ENCODE measurements around the gene GRPEL1. TPM values are rescaled to one million over a fixed set of nuclear protein-coding genes. Genes with fewer than 3 reads are reported as not detected.

The GRPEL1 gene
- total and polyA plus RNA-seq, 2 of the 13 experiments (the other 11 are each of a cell fraction or from before 2014, with no cell fraction given): 32.3 to 141 TPM

DNA sequence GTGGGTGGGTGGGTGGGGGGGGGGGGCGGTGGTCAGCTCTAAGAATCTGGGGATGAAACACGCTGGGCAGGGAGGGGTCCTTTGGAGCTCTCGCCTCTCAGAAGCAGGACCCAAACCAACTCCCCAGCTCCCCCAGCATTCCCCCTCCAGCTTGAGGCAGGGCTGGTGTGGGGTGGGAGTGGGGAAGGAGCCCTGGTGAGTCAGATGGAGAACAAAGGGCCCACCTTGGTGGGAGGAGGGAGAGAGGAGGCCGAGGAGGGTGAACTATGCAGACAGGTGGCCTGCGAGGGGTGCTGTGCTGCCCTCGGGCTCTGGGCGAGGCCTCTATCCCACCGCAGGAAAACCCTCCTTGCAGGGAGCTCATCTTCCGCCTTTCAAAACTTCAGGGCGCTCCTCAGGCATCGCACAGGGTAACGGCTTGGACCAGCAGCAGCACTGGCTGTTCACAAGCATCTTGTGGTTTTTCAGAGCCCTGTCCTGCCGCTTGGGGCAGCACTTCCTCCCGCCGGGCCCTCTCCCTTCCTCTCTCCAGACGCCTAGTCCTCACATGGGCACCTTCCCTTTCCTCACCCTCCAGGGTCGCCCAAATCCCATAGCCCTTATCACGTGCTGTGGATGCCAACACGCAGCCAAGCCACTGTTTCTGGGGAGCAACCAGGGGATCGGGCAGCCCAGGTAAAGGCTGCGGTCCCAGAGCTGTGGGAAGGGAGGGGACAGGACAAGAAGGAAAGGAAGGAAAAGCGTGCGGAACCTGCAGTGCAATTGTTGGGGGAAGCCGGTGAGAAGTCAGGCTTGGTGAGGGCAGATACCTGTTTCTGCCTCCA is 34.0 kb upstream of the GRPEL1 start (continued):
- TF ChIP-seq, protein P1, sequence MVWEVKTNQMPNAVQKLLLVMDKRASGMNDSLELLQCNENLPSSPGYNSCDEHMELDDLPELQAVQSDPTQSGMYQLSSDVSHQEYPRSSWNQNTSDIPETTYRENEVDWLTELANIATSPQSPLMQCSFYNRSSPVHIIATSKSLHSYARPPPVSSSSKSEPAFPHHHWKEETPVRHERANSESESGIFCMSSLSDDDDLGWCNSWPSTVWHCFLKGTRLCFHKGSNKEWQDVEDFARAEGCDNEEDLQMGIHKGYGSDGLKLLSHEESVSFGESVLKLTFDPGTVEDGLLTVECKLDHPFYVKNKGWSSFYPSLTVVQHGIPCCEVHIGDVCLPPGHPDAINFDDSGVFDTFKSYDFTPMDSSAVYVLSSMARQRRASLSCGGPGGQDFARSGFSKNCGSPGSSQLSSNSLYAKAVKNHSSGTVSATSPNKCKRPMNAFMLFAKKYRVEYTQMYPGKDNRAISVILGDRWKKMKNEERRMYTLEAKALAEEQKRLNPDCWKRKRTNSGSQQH (CRISPR knock-in tag; IDR thresholded peaks at IDR 0.05; ENCODE audit: low read depth): no peak
- TF ChIP-seq CSRNP1 (CRISPR knock-in tag; IDR thresholded peaks at IDR 0.05): no peak
- no peak for TF ChIP-seq THAP7 (CRISPR knock-in tag; IDR thresholded peaks at IDR 0.05)
- TF ChIP-seq RBM22 (optimal IDR thresholded peaks at IDR 0.05; ENCODE audit: low read length): no peak
- peak; percentile 67; the same call in 1 of the 2 replicates for TF ChIP-seq HNRNPL (IDR thresholded peaks at IDR 0.05; ENCODE audit: low read depth, low read length)
- no peak for TF ChIP-seq PREB (CRISPR knock-in tag; IDR thresholded peaks at IDR 0.05)
- TF ChIP-seq, protein P2, sequence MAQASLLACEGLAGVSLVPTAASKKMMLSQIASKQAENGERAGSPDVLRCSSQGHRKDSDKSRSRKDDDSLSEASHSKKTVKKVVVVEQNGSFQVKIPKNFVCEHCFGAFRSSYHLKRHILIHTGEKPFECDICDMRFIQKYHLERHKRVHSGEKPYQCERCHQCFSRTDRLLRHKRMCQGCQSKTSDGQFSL (CRISPR knock-in tag; IDR thresholded peaks at IDR 0.05): no peak
- no peak for TF ChIP-seq PHF21A (CRISPR knock-in tag; IDR thresholded peaks at IDR 0.05)
- 0 out of 2 replicates have a peak, but pooled peaks have one; percentile 36 for TF ChIP-seq ZNF547 (CRISPR knock-in tag; IDR thresholded peaks at IDR 0.05)
- peak; percentile 71 for TF ChIP-seq ZNF687 (CRISPR knock-in tag; IDR thresholded peaks at IDR 0.05)
- peak; percentile 53; the same call in 1 of the 2 replicates for TF ChIP-seq PITX1 (CRISPR knock-in tag; IDR thresholded peaks at IDR 0.05)
- TF ChIP-seq ZBTB38 (CRISPR knock-in tag; IDR thresholded peaks at IDR 0.05): no peak
- peak; percentile 19 for TF ChIP-seq GABPA (IDR thresholded peaks at IDR 0.05; ENCODE audit: low read depth, low read length)
- TF ChIP-seq GABPA (CRISPR knock-in tag; IDR thresholded peaks at IDR 0.05; ENCODE audit: low read depth): peak; percentile 45; the same call in 1 of the 2 replicates
- TF ChIP-seq ZNF382 (CRISPR knock-in tag; IDR thresholded peaks at IDR 0.05; ENCODE audit: borderline replicate concordance): no peak
- TF ChIP-seq MED1 (CRISPR knock-in tag; IDR thresholded peaks at IDR 0.05): peak; percentile 38; the same call in 1 of the 2 replicates
- TF ChIP-seq ZFY (CRISPR knock-in tag; IDR thresholded peaks at IDR 0.05): peak; percentile 55
- TF ChIP-seq, protein P3, sequence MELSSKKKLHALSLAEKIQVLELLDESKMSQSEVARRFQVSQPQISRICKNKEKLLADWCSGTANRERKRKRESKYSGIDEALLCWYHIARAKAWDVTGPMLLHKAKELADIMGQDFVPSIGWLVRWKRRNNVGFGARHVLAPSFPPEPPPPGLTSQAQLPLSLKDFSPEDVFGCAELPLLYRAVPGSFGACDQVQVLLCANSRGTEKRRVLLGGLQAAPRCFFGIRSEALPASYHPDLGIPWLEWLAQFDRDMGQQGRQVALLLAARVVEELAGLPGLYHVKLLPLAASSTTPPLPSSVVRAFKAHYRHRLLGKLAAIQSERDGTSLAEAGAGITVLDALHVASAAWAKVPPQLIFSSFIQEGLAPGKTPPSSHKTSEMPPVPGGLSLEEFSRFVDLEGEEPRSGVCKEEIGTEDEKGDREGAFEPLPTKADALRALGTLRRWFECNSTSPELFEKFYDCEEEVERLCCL (CRISPR knock-in tag; IDR thresholded peaks at IDR 0.05; ENCODE audit: borderline replicate concordance): no peak

Measured in HepG2 (cell line).